Karpas-422 (cell line): ENCODE measurements around the gene NUP98. TPM values are rescaled to one million over a fixed set of nuclear protein-coding genes. Genes with fewer than 3 reads are reported as not detected.
"Not testable (repeated sequence)": the region's sequence is repeated elsewhere in the genome, so short reads cannot be mapped to it uniquely, and the experiment has no call there.

Experiments
- DNase-seq: peaks from one replicate; pipeline ENCODE4 v3.0.0-alpha.2; 2015
- H2AFZ ChIP-seq: fragments of 200-600 bp; sonication (generic); 2 replicates; pipeline ENCODE4 v1.6.1; 2014; ENCODE audit warnings: antibody characterized with exemption, low read length, mixed read lengths
- H3K27ac ChIP-seq: fragments of 200-600 bp; sonication (generic); 2 replicates; pipeline ENCODE4 v1.5.1; 2014; ENCODE audit warnings: mild to moderate bottlenecking, low read length, moderate library complexity
- H3K27me3 ChIP-seq: fragments of 200-600 bp; sonication (generic); 2 replicates; pipeline ENCODE4 v1.6.1; 2014; ENCODE audit warnings: low read length, mixed read lengths
- H3K36me3 ChIP-seq: fragments of 200-600 bp; sonication (generic); 2 replicates; pipeline ENCODE4 v1.6.1; 2014; ENCODE audit warnings: low read length, mixed read lengths; ENCODE audit not compliant: insufficient read depth
- H3K4me1 ChIP-seq: fragments of 200-600 bp; sonication (generic); 2 replicates; pipeline ENCODE4 v1.6.1; 2014; ENCODE audit warnings: mild to moderate bottlenecking, low read length, mixed read lengths
- H3K4me2 ChIP-seq: fragments of 200-600 bp; sonication (generic); 2 replicates; pipeline ENCODE4 v1.6.1; 2014; ENCODE audit warnings: low read length, low read depth, mild to moderate bottlenecking; ENCODE audit not compliant: poor library complexity, severe bottlenecking
- H3K4me3 ChIP-seq: fragments of 200-600 bp; sonication (generic); 2 replicates; pipeline ENCODE4 v1.5.1; 2014; ENCODE audit warnings: mild to moderate bottlenecking, antibody characterized with exemption, low read length, mixed read lengths
- H3K79me2 ChIP-seq: fragments of 200-600 bp; sonication (generic); 2 replicates; pipeline ENCODE4 v1.6.1; 2014; ENCODE audit warnings: mild to moderate bottlenecking, low read length, mixed read lengths
- H3K9ac ChIP-seq: fragments of 200-600 bp; sonication (generic); 2 replicates; pipeline ENCODE4 v1.6.0; 2014; ENCODE audit warnings: low read length
- H3K9me2 ChIP-seq: fragments of 200-600 bp; sonication (generic), shearing (Covaris generic); replicated peaks from 2 replicates; pipeline ENCODE4 v1.6.0; 2014; ENCODE audit warnings: mild to moderate bottlenecking, low read length, moderate library complexity; ENCODE audit not compliant: insufficient read depth
- H3K9me3 ChIP-seq: fragments of 300-700, 200-600 bp; sonication (generic); 2 replicates; pipeline ENCODE4 v1.6.1; 2014; ENCODE audit warnings: low read length, mixed read lengths
- H4K20me1 ChIP-seq: fragments of 200-600 bp; sonication (generic); 2 replicates; pipeline ENCODE4 v1.6.1; 2014; ENCODE audit warnings: mild to moderate bottlenecking, antibody characterized with exemption, low read length, low read depth; ENCODE audit not compliant: insufficient read depth
- total RNA-seq: library from RNA; depleted of rRNA; stranded (reverse); fragments of >200 nt; shearing (Covaris generic); gene quantifications from 2 replicates; pipeline ENCODE4 v1.2.3, GENCODE V29; 2014; ENCODE audit warnings: low replicate concordance

Gene NUP98
- total RNA-seq, 1 experiment from 2014 or later, result 124 TPM

- H3K4me3 ChIP-seq, result no peak overlapping the region
- no peaks in the 10 kb centered on the region for H3K9me2 ChIP-seq
- no peak for DNase-seq
- peaks cover 32% of the 10 kb centered on the region for H3K4me1 ChIP-seq
- H3K27me3 ChIP-seq, result no peaks in the 10 kb centered on the region
- no peaks in the 10 kb centered on the region for H4K20me1 ChIP-seq
- H3K9ac ChIP-seq, result no peak overlapping the region
- H3K27ac ChIP-seq, result no peak overlapping the region
- no peaks in the 10 kb centered on the region for H3K9me3 ChIP-seq
- no peak overlapping the region for H3K4me2 ChIP-seq
- H3K79me2 ChIP-seq, result peaks cover 3% of the 10 kb centered on the region; the same call in 1 of the 2 replicates
- H3K36me3 ChIP-seq, result no peaks in the 10 kb centered on the region; the same call in 1 of the 2 replicates
- H2AFZ ChIP-seq, result no peak overlapping the region
Measured at GRCh38 chr11:3823762-3824506, 26.6 kb upstream of the NUP98 start.

DNA sequence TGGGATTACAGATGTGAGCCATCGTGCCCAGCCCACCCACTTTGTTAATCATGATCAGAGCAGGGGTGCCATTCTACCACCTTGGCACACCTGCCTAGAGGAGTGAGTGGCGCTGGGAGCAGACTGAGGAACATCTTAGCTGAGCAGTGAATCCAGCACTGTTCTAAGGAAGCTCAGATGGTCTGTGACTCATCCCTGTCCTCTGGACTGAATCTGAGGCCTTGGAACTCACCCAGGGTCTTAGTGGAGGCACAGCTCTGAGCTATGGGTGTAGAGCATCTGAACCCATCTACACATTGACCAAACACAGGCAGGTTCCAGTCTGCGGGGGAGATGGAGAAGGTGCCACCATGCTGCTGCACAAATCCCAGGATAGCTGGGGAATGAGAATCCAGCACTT lies 25.9 kb upstream of the NUP98 start:
- peaks cover 32% of the 10 kb centered on the region for H3K4me1 ChIP-seq
- no peak for DNase-seq
- H3K27me3 ChIP-seq, result no peaks in the 10 kb centered on the region
- no peak overlapping the region for H3K4me2 ChIP-seq
- no peak overlapping the region for H2AFZ ChIP-seq
- no peaks in the 10 kb centered on the region for H3K9me2 ChIP-seq
- H3K9me3 ChIP-seq, result no peaks in the 10 kb centered on the region
- H3K27ac ChIP-seq, result no peak overlapping the region
- no peaks in the 10 kb centered on the region; the same call in 1 of the 2 replicates for H3K36me3 ChIP-seq
- H3K9ac ChIP-seq, result no peak overlapping the region
- peaks cover 2% of the 10 kb centered on the region; the same call in 1 of the 2 replicates for H3K79me2 ChIP-seq
- no peak overlapping the region for H3K4me3 ChIP-seq
- H4K20me1 ChIP-seq, result no peaks in the 10 kb centered on the region

DNA sequence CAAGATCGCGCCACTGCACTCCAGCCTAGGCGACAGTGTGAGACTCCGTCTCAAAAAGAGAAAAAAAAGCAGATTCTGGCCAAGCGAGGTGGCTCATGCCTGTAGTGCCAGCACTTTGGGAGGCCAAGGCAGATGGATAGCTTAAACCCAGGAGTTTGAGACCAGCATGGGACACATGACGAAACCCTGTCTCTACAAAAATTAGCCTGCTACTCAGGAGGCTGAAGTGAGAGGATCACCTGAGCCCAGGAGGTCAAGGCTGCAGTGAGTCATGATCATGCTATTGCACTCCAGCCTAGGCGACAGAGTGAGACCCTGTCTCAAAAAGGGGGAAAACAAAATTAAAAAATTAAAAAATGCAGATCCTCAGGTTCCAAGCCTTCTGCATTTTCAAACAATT lies 25.0 kb upstream of the NUP98 start:
- Histone ChIP-seq H3K27ac (no peak overlapping the region), H3K9ac (no peak overlapping the region), H3K9me2 (no peaks in the 10 kb centered on the region), H3K4me1 (peaks cover 26% of the 10 kb centered on the region), H2AFZ (no peak overlapping the region), H3K4me2 (no peak overlapping the region), H3K27me3 (no peaks in the 10 kb centered on the region), H3K9me3 (no peaks in the 10 kb centered on the region), H3K4me3 (no peak overlapping the region), H3K36me3 (no peaks in the 10 kb centered on the region; the same call in 1 of the 2 replicates), H4K20me1 (no peaks in the 10 kb centered on the region), H3K79me2 (no peaks in the 10 kb centered on the region)
- DNase-seq, result no peak

DNA sequence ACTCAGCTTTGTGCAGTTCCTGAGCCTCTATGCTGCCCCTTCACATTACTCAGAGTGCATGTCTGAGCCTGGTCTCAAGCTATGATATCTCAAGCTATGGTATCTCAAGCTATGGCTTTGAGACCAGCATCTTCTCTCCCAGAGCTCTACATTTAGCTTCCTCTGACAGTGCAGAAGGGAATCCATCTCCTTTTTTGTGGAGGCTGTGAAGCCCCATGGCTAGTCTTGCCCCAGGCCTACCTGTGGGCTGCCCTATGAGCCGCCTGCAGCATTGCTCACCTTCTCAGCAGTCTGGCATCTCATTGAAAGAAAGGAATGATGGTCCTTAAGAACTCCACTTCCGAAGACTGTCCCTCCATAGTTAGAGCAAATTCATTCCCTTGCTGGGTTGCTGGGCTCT lies 23.6 kb upstream of the NUP98 start:
- Histone ChIP-seq H3K4me2 (no peak overlapping the region), H3K79me2 (no peaks in the 10 kb centered on the region), H3K36me3 (no peaks in the 10 kb centered on the region; the same call in 1 of the 2 replicates), H3K27ac (no peak overlapping the region), H3K9me3 (no peaks in the 10 kb centered on the region), H3K4me3 (no peak overlapping the region), H4K20me1 (no peaks in the 10 kb centered on the region), H3K9ac (no peak overlapping the region), H2AFZ (no peak overlapping the region), H3K27me3 (no peaks in the 10 kb centered on the region), H3K9me2 (no peaks in the 10 kb centered on the region), H3K4me1 (peaks cover 12% of the 10 kb centered on the region)
- no peak for DNase-seq

DNA sequence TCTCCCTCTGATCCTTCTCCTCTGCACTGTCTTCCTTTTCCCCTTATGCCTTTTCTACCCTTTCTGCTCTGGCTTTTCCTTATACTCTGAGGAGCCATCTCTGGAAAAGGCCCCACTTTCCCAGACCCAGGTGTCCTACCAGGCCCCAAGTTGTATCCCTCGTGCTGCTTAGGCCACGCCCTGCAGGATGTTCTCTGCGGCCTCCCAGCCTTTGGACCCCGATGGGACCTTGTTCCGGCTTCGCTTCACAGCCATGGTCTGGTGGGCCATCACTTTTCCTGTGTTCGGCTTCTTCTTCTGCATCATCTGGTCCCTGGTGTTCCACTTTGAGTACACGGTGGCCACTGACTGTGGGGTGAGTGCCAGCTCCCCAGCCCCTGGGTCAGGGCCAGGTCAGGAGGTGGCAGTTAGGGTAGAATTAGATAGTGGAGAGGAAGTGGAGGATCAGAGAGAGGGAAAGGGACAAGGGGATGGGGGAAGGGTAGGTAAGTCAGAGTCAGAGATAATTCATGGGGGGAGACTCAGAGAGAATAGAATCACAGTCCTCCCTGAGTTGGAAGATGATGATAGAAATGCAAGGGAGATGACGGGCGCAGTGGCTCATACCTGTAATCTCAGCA lies 19.9 kb upstream of the NUP98 start:
- Histone ChIP-seq H3K27me3 (no peaks in the 10 kb centered on the region), H3K9me2 (no peaks in the 10 kb centered on the region), H2AFZ (no peak overlapping the region), H3K27ac (no peak overlapping the region), H4K20me1 (no peaks in the 10 kb centered on the region), H3K36me3 (no peaks in the 10 kb centered on the region), H3K4me2 (no peak overlapping the region), H3K4me3 (no peak overlapping the region), H3K4me1 (no peaks in the 10 kb centered on the region), H3K9me3 (no peaks in the 10 kb centered on the region), H3K9ac (no peak overlapping the region), H3K79me2 (no peaks in the 10 kb centered on the region)
- DNase-seq, result no peak

DNA sequence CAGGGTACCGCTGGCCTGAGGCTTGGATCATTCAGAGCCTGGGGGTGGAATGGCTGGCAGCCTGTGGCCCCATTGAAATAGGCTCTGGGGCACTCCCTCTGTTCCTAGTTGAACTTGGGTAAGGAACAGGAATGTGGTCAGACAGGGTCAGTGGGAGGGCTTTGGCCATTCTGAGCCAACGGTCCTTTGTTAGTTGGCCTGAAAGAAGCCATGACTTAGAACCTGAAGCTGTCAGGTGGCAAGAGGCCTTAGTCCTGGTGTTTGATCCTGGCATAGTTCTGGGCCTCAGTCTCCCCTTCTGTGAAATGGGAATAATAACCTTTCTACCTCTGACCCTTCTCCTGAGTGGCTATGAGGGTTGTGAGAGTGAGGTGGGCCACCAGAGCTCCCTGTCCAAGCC lies 19.3 kb upstream of the NUP98 start:
- Histone ChIP-seq H3K36me3 (no peaks in the 10 kb centered on the region), H2AFZ (no peak overlapping the region), H3K9me2 (no peaks in the 10 kb centered on the region), H4K20me1 (no peaks in the 10 kb centered on the region), H3K9ac (no peak overlapping the region), H3K4me3 (no peak overlapping the region), H3K79me2 (no peaks in the 10 kb centered on the region; the same call in 1 of the 2 replicates), H3K27me3 (no peaks in the 10 kb centered on the region), H3K27ac (no peak overlapping the region), H3K4me2 (no peak overlapping the region), H3K4me1 (no peaks in the 10 kb centered on the region), H3K9me3 (no peaks in the 10 kb centered on the region)
- DNase-seq, result no peak

- Histone ChIP-seq H3K36me3 (no peaks in the 10 kb centered on the region), H3K9ac (no peak overlapping the region), H3K9me2 (no peaks in the 10 kb centered on the region), H3K27me3 (no peaks in the 10 kb centered on the region), H3K4me1 (no peaks in the 10 kb centered on the region), H3K27ac (no peak overlapping the region), H2AFZ (no peak overlapping the region), H4K20me1 (no peaks in the 10 kb centered on the region), H3K9me3 (no peaks in the 10 kb centered on the region), H3K4me3 (no peak overlapping the region), H3K79me2 (no peaks in the 10 kb centered on the region; the same call in 1 of the 2 replicates), H3K4me2 (no peak overlapping the region)
- DNase-seq, result no peak
Measured at GRCh38 chr11:3815845-3816244, 18.5 kb upstream of the NUP98 start.

GRCh38 chr11:3814832-3815231 lies 17.5 kb upstream of the NUP98 start:
- not testable (repeated sequence) for H3K27ac ChIP-seq

More at GRCh38 chr11:3814832-3815231, 17.5 kb upstream of the NUP98 start:
- not testable (repeated sequence) for H2AFZ ChIP-seq, H3K4me2 ChIP-seq, H3K9me2 ChIP-seq, H3K27me3 ChIP-seq, H3K36me3 ChIP-seq, H4K20me1 ChIP-seq, H3K79me2 ChIP-seq, H3K4me3 ChIP-seq, H3K9ac ChIP-seq, H3K4me1 ChIP-seq, H3K9me3 ChIP-seq, DNase-seq
